ENCODE data around the gene ALG5.

Gene ALG5

GRCh38 chr13:36999054-36999714 is at the start of gene ALG5:
TSS of gene ALG5 (minus strand) at chr13:36999340. CDS start at chr13:36999300, 40 bp downstream.
- peak; percentile 89 for DNase-seq

GRCh38 chr13:37047846-37048245 is 48.7 kb upstream of the ALG5 start:
- DNase-seq: no peak

GRCh38 chr13:37047032-37047431 is 47.9 kb upstream of the ALG5 start:
- DNase-seq: no peak

GRCh38 chr13:37046062-37046461 is 46.9 kb upstream of the ALG5 start:
- DNase-seq: no peak

GRCh38 chr13:37040789-37041188 is 41.6 kb upstream of the ALG5 start:
- DNase-seq: no peak

GRCh38 chr13:37039896-37040295 is 40.8 kb upstream of the ALG5 start:
- no peak for DNase-seq

- no peak for DNase-seq
Measured at GRCh38 chr13:37037241-37037640, 38.1 kb upstream of the ALG5 start.

GRCh38 chr13:37029617-37030016 is 30.5 kb upstream of the ALG5 start:
- no peak for DNase-seq

GRCh38 chr13:37027639-37028038 is 28.5 kb upstream of the ALG5 start:
- no peak for DNase-seq

- DNase-seq: no peak
Measured at GRCh38 chr13:37026771-37027170, 27.6 kb upstream of the ALG5 start.

- DNase-seq: no peak
Measured at GRCh38 chr13:37023871-37024270, 24.7 kb upstream of the ALG5 start.

- no peak for DNase-seq
Measured at GRCh38 chr13:37014609-37015008, 15.5 kb upstream of the ALG5 start.

GRCh38 chr13:37011788-37012187 is 12.6 kb upstream of the ALG5 start:
- no peak for DNase-seq

GRCh38 chr13:37011002-37011401 is 11.9 kb upstream of the ALG5 start:
- no peak for DNase-seq

- DNase-seq: no peak
Measured at GRCh38 chr13:37010424-37010823, 11.3 kb upstream of the ALG5 start.

GRCh38 chr13:37009692-37010091 is 10.6 kb upstream of the ALG5 start:
- no peak for DNase-seq

GRCh38 chr13:37001921-37002250 is 2.7 kb upstream of the ALG5 start:
- DNase-seq: no peak

- peak; percentile 11 for DNase-seq
Measured at GRCh38 chr13:36998624-36999041, 507 bp downstream of the ALG5 start.

GRCh38 chr13:36997716-36998427 is 1.3 kb downstream of the ALG5 start:
- no peak for DNase-seq

- DNase-seq: no peak
Measured at GRCh38 chr13:36992362-36992761, 6.8 kb downstream of the ALG5 start.

GRCh38 chr13:36986462-36987240 is 12.5 kb downstream of the ALG5 start:
- DNase-seq: no peak

- DNase-seq: no peak
Measured at GRCh38 chr13:36981156-36981743, 17.9 kb downstream of the ALG5 start.

GRCh38 chr13:36979361-36980050 is 19.6 kb downstream of the ALG5 start:
- no peak for DNase-seq

All from stimulated activated CD4-positive, alpha-beta T cell treated with anti-CD3 and anti-CD28 coated beads, Interleukin-12 subunit alpha, Interleukin-12 subunit beta, amount 100 ng/mL, for 4 hours (primary cell).